ENCODE measurements around the gene ELK1.

GRCh38 chrX:47629419-47630200 lies 20.8 kb downstream of the ELK1 start, which contains the start of gene CFP:
- TF ChIP-seq ZBTB7A (IDR thresholded peaks at IDR 0.05; ENCODE audit: low read depth) (no peak), EP300 (IDR thresholded peaks at IDR 0.05; ENCODE audit: borderline replicate concordance) (no peak), TCF12 (IDR thresholded peaks at IDR 0.05; ENCODE audit: low read depth) (no peak), YY1 (IDR thresholded peaks at IDR 0.05; ENCODE audit: low read depth) (no peak), REST (IDR thresholded peaks at IDR 0.05; ENCODE audit: low read depth) (no peak), TAF1 (IDR thresholded peaks at IDR 0.05; ENCODE audit: low read depth) (no peak)
- TF ChIP-seq, protein P1, sequence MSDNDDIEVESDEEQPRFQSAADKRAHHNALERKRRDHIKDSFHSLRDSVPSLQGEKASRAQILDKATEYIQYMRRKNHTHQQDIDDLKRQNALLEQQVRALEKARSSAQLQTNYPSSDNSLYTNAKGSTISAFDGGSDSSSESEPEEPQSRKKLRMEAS (IDR thresholded peaks at IDR 0.05): no peak
